ENCODE results near the gene ETV4.

The ETV4 gene

DNA sequence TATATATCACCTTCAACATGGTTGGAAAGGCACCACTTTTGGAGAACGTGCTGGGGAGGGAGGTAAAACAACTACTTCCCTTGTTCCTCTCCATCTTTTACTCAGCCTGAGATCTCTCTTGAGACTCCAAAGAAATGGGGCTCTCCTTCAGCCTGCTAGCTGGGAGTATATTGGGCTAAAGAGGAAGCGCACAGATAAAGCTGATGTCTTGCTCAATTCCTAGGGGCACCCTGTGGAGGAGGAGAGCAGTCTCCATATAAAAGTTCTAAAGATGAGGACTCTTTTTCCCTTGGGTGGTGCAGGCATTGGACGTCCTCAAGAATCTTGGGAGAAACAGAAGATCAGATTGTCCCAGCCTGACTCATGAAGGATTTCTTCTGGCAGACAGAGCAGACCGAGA is 4.6 kb upstream of the ETV4 start:
- no peaks in the 10 kb centered on the region for H3K79me2 ChIP-seq (ENCODE audit: insufficient read depth, low read length)
- no peak overlapping the region for H3K9ac ChIP-seq (ENCODE audit: low read length)
- no peaks in the 10 kb centered on the region for H3K27me3 ChIP-seq (ENCODE audit: low read length)
- no peak overlapping the region for H2AFZ ChIP-seq (ENCODE audit: low read depth, low read length, severe bottlenecking)
- H3K4me3 ChIP-seq (ENCODE audit: insufficient read depth, low read length, poor library complexity, severe bottlenecking): no peak overlapping the region
- H3K9me3 ChIP-seq (ENCODE audit: insufficient read depth, low read length): no peaks in the 10 kb centered on the region
- no peaks in the 10 kb centered on the region for H3K36me3 ChIP-seq (ENCODE audit: low read length)
- H3K4me2 ChIP-seq (ENCODE audit: low read depth, low read length, poor library complexity, severe bottlenecking): no peak overlapping the region
- TF ChIP-seq EZH2phosphoT487 (conservative IDR thresholded peaks at IDR 0.05; ENCODE audit: low read length): no peak
- TF ChIP-seq CTCF (IDR thresholded peaks at IDR 0.05; ENCODE audit: insufficient read depth, low read length, poor library complexity, severe bottlenecking): no peak
- H4K20me1 ChIP-seq (ENCODE audit: low read depth, low read length): no peaks in the 10 kb centered on the region
- H3K9me2 ChIP-seq (replicated peaks; ENCODE audit: insufficient read depth, low read length): no peaks in the 10 kb centered on the region
- H3K27ac ChIP-seq (ENCODE audit: low read depth, low read length): no peak overlapping the region
- no peaks in the 10 kb centered on the region for H3F3A ChIP-seq (ENCODE audit: insufficient read depth)

GRCh38 chr17:43549496-43549895 is 3.4 kb upstream of the ETV4 start:
- TF ChIP-seq CTCF (IDR thresholded peaks at IDR 0.05; ENCODE audit: insufficient read depth, low read length, poor library complexity, severe bottlenecking) (no peak), EZH2phosphoT487 (conservative IDR thresholded peaks at IDR 0.05; ENCODE audit: low read length) (no peak)

DNA sequence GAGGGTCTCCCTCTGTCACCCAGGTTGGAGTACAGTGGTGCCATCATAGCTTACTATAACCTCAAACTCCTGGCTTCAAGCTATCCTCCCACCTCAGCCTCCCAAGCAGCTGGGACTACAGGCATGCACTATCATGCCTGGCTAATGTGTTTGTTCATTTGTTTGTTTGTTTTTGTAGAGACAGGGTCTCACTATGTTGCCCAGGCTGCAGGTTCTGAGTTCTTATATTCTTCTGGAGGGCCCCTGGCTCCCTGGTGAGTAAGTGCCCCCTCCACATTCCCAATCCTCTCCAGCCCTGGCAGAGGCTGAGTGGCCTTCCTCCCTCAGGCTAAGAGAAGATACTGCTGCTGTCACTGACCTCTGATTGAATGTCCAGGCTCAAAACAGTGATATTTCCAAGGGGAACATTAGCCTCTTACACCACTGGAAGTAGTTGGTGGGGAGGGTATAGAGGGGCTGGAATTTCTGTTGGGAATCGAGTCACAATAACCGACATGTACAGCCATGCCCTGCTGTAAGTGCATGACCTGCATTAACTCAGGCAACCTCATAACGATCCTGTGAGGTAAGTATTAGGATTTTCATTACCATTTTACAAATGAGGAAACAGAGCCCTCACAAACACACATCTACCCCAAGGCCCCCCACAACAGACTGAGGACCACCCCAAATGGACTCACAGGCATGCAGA is 2.7 kb upstream of the ETV4 start:
- Histone ChIP-seq H3K36me3 (ENCODE audit: low read length) (no peaks in the 10 kb centered on the region), H3K9me3 (ENCODE audit: insufficient read depth, low read length) (no peaks in the 10 kb centered on the region), H3K4me2 (ENCODE audit: low read depth, low read length, poor library complexity, severe bottlenecking) (no peak overlapping the region), H3K79me2 (ENCODE audit: insufficient read depth, low read length) (no peaks in the 10 kb centered on the region), H3K27me3 (ENCODE audit: low read length) (no peaks in the 10 kb centered on the region), H2AFZ (ENCODE audit: low read depth, low read length, severe bottlenecking) (no peak overlapping the region), H3K9ac (ENCODE audit: low read length) (no peak overlapping the region), H3K9me2 (replicated peaks; ENCODE audit: insufficient read depth, low read length) (no peaks in the 10 kb centered on the region), H3F3A (ENCODE audit: insufficient read depth) (no peaks in the 10 kb centered on the region), H3K4me3 (ENCODE audit: insufficient read depth, low read length, poor library complexity, severe bottlenecking) (no peak overlapping the region), H3K27ac (ENCODE audit: low read depth, low read length) (no peak overlapping the region), H4K20me1 (ENCODE audit: low read depth, low read length) (no peaks in the 10 kb centered on the region)
- TF ChIP-seq CTCF (IDR thresholded peaks at IDR 0.05; ENCODE audit: insufficient read depth, low read length, poor library complexity, severe bottlenecking) (no peak), EZH2phosphoT487 (conservative IDR thresholded peaks at IDR 0.05; ENCODE audit: low read length) (no peak)

More at GRCh38 chr17:43549496-43549895, 3.4 kb upstream of the ETV4 start:
- no peak overlapping the region for H3K4me3 ChIP-seq (ENCODE audit: insufficient read depth, low read length, poor library complexity, severe bottlenecking)
- H3K27me3 ChIP-seq (ENCODE audit: low read length): no peaks in the 10 kb centered on the region
- no peaks in the 10 kb centered on the region for H3K9me3 ChIP-seq (ENCODE audit: insufficient read depth, low read length)
- H3K36me3 ChIP-seq (ENCODE audit: low read length): no peaks in the 10 kb centered on the region
- H3F3A ChIP-seq (ENCODE audit: insufficient read depth): no peaks in the 10 kb centered on the region
- no peaks in the 10 kb centered on the region for H3K9me2 ChIP-seq (replicated peaks; ENCODE audit: insufficient read depth, low read length)
- H4K20me1 ChIP-seq (ENCODE audit: low read depth, low read length): no peaks in the 10 kb centered on the region
- H2AFZ ChIP-seq (ENCODE audit: low read depth, low read length, severe bottlenecking): no peak overlapping the region
- no peak overlapping the region for H3K4me2 ChIP-seq (ENCODE audit: low read depth, low read length, poor library complexity, severe bottlenecking)
- no peaks in the 10 kb centered on the region for H3K79me2 ChIP-seq (ENCODE audit: insufficient read depth, low read length)
- H3K27ac ChIP-seq (ENCODE audit: low read depth, low read length): no peak overlapping the region
- no peak overlapping the region for H3K9ac ChIP-seq (ENCODE audit: low read length)

Measured in SU-DHL-6 (cell line).